Epidermal melanocyte (primary cell): ENCODE results near the gene TMEM266.

Source experiments
- DNase-seq: peaks from one replicate; pipeline ENCODE4 v3.0.0; 2011; ENCODE audit warnings: low spot score; ENCODE audit not compliant: insufficient read length

TMEM266 gene

GRCh38 chr15:76181705-76182107 lies 121.9 kb downstream of the TMEM266 start:
- DNase-seq: no peak

GRCh38 chr15:76183930-76184649 lies 124.3 kb downstream of the TMEM266 start:
- DNase-seq: no peak

- DNase-seq: no peak
These were observed 124.9 kb downstream of the TMEM266 start for GRCh38 chr15:76184650-76185035.

- DNase-seq: no peak
These were observed 125.9 kb downstream of the TMEM266 start for GRCh38 chr15:76185716-76186115.

GRCh38 chr15:76187163-76187562 lies 127.4 kb downstream of the TMEM266 start:
- no peak for DNase-seq

- no peak for DNase-seq
These were observed 129.3 kb downstream of the TMEM266 start for GRCh38 chr15:76189106-76189505.

- no peak for DNase-seq
These were observed 130.3 kb downstream of the TMEM266 start for GRCh38 chr15:76190070-76190564.

GRCh38 chr15:76190751-76191538 lies 131.2 kb downstream of the TMEM266 start:
- DNase-seq: peak; percentile 96

GRCh38 chr15:76191539-76192244 lies 131.9 kb downstream of the TMEM266 start:
- no peak for DNase-seq

GRCh38 chr15:76192715-76193114 lies 132.9 kb downstream of the TMEM266 start:
- DNase-seq: no peak

GRCh38 chr15:76193934-76194333 lies 134.1 kb downstream of the TMEM266 start:
- no peak for DNase-seq

- no peak for DNase-seq
These were observed 135.9 kb downstream of the TMEM266 start for GRCh38 chr15:76195506-76196268.

GRCh38 chr15:76196269-76197231 lies 136.8 kb downstream of the TMEM266 start:
- DNase-seq: peak; percentile 65

GRCh38 chr15:76197703-76198455 lies 138.1 kb downstream of the TMEM266 start:
- no peak for DNase-seq

GRCh38 chr15:76198456-76199105 lies 138.8 kb downstream of the TMEM266 start:
- no peak for DNase-seq

GRCh38 chr15:76199106-76200082 lies 139.6 kb downstream of the TMEM266 start:
- DNase-seq: no peak

GRCh38 chr15:76200083-76200465 lies 140.3 kb downstream of the TMEM266 start:
- DNase-seq: no peak
